Measurements from ENCODE around the gene WHRN.

The WHRN gene

DNA sequence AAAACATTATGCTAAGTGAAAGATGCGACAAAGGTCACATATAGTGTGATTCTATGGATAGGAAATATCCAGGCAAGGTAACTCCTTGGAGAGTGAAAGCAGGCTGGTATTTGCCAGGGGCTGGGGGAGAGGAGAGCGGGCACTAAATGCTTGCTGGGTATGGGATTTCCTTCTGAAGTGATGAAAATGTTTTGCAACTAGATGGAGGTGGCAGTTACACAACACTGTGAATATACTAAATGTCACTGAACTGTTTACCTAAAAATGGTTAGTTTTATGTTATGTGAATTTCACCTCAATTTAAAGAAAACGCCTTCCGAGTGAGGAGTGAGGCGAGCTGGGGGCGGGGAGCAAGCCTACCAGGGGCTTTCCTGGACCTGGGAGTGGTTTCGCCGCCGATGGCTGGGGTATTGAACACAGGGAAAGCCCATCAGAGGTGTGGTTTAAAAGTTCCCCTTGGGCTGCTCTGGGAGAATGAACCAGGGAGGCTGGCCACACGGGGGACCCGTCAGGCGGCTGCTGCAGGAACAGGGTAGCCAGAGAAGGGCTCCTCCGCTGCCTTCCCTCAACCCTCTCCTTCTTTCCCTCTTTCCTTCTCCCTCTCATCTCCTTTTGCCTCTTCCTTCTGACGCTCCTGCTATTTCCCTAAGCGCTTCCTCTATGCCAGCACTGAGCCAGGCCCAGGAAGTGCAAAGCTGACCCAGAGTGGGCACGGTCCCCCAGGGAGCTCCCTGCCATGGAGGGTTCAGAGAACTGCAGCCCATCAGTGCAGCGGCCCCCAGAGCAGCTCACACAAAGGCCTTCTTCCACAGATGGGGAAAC, 122.4 kb downstream of the WHRN start:
- peak; percentile 39 to 65 for DNase-seq (ENCODE audit: low read depth in 2 of 2)

DNA sequence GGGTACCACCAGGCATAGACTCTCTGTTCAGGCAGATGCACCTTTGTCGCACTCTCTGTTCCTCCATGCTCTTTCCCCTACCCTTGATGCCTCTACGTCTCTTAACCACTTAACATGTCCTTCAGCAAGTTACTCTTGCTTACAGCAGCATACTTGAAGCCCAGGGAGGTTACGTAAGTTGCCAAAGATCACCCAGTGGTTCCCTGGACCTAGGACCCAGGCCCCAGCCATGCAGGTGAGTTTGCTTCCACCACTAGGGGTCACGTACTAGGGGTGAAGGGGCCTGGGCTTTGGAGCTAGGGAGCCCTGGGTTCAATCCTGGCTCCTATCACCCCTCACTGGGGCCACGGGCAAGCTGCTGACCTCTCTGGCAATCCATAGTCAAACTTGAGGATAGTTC, 126.4 kb downstream of the WHRN start:
- DNase-seq (ENCODE audit: low read depth in 2 of 2): no peak

DNA sequence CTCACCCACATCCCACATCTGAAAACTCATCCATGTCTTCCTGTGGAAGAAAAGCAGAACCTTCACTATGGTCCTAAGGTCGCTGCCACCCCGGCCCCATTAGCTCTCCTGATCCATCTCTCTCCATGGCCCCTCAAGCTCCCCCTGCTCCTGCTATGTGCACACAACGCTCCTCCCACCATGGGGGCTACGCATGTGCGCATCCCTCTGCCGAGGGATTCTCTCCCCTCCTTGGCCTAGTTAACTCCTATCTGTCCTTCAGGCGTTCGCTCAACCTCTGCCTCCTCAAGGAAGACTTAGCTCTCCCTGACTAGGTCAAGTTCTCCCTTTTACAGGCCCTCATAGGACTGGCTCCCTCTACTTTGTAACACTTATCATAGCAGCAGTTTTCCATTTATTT, 127.3 kb downstream of the WHRN start:
- no peak for DNase-seq (ENCODE audit: low read depth in 2 of 2)

DNA sequence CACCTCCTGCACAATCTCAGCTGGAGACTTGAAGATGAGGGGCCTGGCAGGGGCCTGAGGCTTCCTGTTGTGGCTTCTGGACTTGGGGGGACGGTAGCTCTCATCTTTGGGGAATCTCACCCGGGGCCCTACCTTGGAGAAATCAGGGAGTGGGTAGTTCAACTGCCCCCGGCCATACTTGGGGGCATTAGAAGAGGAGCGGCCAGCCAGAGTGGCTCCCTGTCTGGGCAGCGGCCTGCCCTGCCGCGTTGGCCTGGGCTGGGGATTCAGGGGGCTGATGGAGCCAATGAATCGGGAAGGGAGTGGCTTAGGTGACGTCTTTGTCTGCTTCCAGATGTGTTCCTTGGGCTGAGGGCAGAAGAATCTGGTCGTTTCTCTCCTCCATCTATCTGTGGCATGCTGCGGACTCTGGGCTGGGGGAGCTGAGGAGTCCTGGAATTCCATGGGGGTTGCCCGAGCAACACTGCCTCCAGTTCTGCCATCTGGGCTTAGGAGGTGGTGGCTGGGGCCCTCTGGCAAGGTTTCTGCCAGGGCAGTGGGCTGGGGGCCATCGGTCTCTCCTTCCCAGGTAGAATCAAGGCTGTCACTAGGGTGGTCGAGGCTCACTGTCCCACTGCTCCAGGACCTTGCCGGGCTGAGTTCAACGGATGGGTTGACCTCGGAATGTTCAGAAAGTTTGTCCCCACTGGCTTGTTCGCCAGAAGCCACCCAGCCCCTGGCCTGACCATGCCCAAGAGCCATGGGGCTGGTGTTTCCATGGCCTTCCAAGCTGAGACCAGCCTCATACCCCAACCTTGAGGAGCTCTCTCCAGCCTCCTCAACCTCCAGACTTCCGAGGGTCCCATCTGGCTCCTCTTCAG, 128.5 kb downstream of the WHRN start:
- no peak for DNase-seq (ENCODE audit: low read depth in 2 of 2)

DNA sequence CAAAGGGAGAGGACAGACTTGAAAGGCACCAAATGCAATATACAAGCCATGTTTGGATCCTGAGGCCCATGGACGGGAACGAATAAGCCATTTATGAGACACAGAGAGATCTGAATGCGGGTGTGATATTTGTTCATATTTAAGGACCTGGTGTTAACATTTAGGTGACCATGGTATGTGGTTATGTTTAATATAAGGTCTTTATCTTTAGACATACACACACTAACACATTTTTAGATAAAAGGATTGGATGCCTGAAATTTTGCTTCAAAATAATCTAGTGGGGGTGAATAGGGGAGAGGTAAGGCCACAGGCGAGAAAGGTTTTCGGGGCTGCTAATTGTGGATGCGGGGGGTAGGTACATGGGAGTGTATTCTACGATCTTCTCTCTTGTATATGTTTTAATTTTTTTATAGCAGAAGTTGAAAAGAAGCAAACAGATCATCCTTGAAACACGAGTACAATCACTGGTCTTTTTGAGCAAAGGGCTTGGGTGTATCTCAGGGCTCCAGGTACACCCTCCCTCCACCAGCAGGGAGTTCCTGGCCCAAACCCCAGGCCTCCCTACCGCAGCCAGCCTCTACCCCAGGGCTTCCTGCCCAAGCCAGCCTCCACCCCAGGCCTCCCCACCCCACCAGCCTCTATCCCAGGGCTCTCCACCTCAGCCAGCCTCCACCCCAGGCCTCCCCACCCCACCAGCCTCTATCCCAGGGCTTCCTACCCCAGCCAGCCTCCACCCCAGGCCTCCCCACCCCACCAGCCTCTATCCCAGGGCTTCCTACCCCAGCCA, 129.7 kb downstream of the WHRN start:
- DNase-seq (ENCODE audit: low read depth in 2 of 2): no peak

DNA sequence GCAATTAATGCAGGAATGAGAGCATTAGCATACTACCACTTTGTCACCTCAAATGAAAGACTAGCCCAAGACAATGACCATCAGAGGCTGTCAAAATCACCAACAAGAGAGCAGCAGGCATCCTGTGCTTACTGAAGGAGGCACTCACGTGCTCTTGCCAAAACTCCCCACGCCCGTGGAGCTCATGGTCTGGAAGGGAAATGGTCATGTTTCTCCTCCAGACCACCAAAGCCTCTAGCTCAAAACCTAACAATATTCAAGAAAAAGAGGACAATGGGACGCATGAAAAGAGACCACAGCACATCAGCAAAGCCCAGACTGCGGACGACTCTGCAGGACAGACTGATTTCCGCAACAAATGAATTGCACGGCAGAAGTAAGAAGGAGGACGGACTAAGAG, 130.3 kb downstream of the WHRN start:
- DNase-seq (ENCODE audit: low read depth in 2 of 2): no peak

DNA sequence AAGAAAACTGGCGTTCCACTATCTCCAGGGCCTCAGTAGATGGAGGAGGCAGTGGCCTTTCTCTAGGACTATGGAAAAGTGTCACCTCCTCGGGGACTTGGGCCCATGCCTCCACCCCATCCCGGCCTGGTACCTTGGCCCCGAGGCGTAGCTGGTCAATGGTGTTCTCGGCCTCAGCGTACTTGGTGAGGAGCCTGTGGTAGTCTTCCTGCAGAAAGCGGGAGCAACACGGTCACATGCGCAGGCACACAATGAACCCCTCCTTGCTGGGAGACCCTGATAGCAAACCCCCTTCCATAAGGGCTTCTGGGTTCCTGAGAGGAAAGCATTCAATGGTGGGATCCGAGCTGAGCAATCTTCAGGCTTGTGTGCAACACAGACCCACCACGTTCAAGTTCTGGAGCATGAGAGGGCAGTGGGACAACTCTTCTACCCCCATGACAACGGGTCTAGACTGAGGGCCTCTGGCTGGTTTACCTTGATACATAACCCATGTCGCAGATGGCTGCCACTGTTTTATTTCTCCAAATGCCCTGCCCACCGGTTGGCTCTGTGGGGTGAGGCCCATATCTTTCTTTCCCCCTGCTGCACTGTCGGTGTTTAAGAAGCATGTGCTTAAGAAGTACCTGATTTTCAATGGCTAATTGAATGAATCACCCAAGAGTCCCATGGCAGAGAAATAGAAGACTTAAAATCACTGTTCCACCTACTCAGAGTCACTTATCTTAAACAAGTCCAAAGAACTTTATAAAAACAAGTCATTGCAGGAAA, 131.1 kb downstream of the WHRN start:
- DNase-seq (ENCODE audit: low read depth in 2 of 2): no peak

DNA sequence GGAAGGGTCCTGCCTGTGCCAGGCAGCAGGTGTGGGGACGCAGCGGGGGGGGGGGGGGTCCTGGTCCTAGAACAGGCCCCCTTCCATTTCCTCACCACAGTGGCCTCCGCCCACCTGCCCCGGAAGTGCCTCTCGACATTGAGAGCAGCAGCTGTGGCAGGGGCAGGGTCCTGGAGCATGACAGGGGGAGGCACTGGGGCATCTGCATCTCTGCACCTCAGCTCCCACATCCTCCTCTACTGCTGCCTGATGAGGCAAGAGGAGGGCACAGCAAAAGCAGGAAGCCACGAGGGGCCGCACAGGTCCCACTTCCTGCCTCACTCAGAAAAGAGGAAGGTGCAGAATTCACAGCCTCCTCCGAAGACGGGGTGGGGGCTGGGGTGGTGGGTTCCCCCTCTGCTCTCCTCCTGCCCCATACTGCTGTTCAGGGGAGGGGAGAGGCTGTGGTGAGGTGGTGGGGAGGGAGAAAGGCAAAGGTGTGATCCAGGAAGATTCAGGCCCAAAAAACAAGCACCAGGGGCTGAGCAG, 132.3 kb downstream of the WHRN start:
- DNase-seq (ENCODE audit: low read depth in 2 of 2): peak; percentile 33 to 39

DNA sequence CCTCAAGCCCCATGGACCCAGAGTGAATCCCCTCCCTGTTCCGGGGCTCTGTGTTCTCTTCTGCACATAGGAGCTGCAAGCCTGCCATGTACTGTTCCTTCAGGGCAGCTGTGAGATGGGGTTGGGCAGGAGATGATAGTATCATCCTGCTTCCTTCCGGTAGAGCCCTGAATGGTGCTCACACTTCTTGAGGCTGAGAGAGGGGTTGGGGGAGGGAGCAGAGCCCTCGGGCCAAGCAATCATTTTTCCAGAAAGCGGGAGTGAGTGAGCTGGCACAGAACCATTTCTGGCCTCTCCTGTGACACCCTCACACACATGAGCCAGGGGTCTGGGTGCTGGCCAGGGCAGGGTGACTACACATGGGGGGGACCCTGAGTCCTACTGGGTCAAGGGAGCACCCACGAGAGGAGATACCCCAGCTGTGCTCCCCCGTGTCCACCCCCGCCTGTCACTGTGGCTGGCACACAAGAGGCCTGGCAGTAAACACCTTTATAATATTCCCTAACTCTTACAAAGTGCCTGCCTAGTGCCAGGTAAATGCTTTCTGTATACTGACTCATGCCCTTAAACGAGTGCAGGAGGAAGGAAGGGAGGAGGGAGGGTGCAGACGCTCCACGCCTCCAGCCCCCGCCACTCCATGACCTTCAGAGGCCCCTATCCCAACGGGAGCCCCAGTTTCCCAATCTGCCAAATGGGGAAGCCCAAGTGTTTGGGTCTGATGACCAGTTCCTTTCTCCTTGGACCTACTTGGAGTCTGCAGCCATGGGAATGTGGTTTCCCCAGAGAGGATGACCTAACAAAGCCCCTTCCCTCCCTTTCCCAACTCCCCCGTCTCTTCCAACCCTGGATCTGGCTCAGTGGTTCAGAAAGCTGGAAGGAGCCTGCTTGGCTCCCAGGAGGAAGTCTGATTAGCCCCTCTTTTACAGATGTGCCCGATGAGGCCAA, 133.0 kb downstream of the WHRN start:
- no peak for DNase-seq (ENCODE audit: low read depth in 2 of 2)

DNA sequence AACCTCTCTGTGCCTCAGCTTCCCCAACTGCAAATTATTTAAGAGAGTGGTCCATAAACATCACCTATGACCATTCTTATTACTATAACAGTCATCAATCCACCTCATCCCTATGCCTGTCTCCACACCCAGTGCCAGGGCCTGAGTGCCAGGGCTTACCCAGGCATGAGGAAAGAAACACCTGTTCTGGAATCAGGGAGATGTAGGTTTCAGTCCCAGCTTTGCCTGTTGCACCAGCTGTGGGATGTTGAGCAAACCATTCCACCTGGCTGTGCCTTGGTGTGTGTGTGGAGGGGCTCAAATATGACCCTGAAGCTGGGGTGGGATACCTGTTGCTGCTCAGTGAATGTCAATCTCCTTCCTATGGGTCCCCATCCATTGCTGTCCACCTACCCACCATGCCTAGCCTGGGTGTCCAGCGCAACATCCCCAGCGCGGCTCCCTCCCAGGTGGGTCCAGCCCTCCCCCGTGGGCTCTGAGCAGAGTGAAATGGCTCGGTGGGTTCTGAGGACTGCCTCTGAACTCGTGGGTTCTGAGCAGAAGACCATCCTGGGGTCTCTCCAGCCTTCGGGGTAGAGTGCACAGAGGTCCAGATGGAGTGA, 133.8 kb downstream of the WHRN start:
- DNase-seq (ENCODE audit: low read depth in 2 of 2): no peak

DNA sequence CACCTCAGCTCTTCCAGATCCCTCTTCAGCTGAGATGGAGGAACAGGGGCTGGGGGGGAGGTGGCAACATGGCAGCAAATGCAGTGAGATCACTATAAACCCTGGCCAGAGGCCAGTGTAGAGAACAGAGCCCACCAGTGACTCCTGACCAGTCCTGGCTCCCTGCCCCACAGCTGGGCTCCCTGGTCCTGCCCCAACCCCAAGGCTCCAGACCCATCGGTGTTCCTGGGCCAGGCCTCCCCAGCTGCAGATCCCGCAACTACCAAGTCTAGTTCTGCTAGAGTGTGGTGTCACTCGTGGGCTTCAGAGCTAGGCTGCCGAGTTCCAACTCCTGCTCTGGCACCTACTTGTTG, 134.3 kb downstream of the WHRN start:
- no peak for DNase-seq (ENCODE audit: low read depth in 2 of 2)

DNA sequence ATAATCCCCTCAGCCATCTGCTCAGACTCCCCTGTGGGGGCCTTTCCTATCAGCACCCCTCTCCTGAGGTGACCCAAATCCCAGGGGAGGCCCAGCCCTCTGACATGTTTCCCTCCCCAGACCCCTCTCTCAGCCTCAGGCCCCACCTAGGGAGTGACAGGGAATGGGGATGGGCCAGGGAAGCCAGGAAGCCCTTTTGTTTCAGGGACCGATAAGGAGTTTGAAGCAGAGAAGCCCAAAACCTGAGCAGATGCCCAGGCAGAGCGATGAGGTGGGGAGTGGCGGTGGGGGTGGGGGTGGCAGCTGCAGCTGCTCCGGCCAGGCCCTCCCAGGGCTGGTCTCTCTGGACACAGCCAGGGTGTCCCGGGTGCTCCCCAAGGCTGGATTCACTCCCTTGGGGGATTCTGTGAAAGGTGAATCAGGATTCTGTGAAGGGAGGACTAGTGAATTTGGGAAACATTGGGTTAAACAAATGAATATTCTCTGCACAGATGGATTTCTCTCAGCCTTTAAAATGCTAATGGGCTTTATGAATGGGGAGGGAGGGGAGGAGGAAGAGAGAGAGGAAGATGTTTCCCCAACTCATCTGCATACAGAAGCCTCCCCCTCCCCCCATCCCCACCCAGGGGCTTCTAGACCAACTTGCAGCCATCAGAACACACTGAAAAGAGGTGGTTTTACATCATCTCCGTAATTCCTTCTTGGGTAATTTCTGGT, 134.9 kb downstream of the WHRN start:
- no peak for DNase-seq (ENCODE audit: low read depth in 2 of 2)

DNA sequence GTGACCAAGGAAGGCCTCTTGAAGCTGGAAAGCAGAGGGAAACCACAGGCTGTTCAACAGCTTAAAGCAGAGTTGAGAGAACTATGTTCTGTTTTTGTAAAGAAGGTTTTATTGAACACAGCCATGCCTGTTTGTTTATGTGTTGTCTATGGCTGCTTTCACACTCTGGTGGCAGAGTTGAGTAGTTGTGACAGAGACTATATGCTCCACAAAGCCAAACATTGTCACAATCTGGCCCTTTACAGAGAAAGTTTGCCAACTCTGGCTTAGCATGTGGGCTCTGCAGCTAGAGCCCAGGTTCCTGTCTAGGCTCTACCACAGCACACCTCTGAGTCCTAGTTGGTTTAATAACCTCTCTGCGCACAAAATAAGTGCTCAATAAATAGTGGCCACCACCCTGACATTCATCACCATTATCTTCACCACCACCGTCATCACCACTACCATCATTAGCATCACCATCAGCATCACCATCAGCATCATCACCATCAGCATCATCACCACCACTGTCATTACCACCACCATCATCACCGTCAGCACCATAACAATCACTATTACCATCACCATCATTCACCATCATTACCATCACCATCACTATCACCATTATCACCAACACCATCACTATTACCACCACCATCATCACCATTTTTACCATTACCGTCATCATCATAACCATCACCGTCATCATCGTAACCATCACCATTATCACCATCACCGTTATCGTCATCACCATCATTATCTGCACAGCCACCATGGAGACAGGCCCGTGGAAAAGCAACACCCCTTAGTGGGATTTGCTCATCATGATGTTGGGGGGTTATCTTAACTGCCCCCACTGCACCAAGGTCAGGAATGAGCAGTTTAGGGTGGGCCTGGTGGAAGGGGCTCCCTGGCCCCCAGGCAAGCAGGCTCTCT, 135.8 kb downstream of the WHRN start:
- no peak for DNase-seq (ENCODE audit: low read depth in 2 of 2)

DNA sequence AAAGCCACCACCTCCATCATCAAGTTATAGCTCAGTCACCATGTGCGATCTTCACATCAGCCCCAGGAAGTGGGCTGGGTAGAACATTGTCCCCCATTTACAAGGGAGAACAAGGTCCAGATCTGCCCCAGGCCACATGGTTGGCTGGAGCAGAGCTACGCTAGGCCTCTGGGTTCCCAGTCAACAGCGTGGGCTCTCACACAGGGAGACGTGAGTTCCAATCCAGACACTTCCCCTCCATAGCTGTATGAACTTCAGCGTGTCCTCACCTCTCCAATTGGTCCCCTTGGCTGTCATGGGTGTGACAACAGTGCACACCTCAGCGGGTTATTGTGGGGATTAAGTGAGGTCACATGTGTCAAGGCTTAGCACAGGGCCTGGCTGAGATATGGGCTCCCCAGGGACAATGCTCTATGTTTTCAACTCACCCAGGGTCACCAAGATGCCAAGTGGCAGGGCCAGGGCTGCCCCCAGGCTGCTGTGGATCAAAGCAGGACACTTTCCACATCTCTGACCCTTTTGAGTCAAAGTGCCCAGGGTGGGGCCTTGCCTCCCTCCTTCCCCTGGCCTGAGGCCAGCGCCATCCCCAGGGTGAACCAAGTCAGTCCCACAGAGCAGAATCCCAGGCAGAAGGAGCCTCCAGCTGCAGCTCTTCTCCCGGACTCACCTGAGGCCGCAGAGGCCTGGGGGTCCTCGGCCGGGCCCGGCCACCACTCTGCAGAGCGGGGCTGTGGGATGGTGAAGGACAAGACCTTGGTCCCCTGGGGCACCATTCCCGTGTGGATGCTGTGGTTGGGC, 137.3 kb downstream of the WHRN start:
- no peak for DNase-seq (ENCODE audit: low read depth in 2 of 2)

DNA sequence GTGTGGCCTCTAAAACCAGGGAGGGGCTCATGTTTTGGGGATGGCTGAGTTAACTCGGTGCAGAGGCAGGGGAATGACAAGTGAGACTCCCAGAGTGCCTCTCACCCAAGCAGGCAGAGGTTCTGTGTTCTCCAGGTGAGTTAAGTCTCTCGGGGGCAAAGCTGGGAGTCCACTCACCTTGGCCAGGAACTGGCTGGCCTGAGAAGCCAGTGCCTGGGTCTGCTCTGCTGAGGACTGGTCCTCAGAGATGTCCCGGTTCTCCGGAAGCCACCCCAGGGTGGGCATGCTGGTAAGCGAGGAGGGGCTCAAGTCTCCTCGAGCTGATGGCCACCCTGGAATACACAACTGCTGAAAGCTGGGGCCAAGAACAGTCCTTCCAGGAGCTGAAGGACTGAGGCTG, 137.9 kb downstream of the WHRN start:
- DNase-seq (ENCODE audit: low read depth in 2 of 2): no peak

DNA sequence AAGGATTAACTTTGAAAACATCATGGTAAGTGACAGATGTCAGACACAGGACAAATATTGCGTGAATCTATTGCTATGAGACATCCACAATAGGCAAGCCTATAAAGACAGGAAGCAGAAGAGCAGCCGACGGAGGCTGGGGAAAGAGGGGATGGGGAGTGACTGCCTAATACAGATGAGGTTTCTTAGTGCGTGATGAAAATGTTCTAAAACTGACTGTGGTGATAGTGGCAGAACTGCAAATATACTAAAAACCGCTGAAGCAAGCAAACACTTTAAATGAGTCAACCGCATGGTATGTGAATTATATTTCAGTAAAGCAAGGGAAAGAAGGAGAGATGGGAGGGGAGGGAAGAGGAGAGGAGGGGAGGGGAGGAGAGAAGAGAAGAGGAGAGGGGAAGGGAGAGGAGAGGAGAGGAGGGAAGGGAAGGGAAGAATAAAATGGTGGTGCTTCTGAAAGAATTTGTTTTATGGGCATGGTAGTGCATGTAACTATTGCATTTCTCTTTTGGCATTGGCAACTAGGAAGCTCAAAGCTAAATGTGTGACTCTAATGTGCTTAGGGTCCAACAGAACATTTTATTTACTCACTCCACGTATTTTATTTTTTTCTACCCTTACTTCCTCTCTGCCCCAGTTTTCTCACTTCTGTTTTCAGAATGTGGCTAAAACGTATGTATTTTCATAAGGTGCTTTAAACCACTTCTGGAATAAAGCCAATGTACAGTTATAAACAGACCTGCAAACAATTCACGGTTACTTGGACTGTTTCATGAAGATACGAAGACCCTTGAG, 138.7 kb downstream of the WHRN start:
- DNase-seq (ENCODE audit: low read depth in 2 of 2): no peak

All from stimulated activated CD4-positive, alpha-beta T cell treated with anti-CD3 and anti-CD28 coated beads, Interleukin-1b, Interleukin-23, amount 100 ng/mL, for 1 hour (primary cell).